Skeletal muscle tissue (tissue), 4 donors: ENCODE data around the gene FAR1. TPM values are rescaled to one million over a fixed set of nuclear protein-coding genes. Genes with fewer than 3 reads are reported as not detected.
"Not testable (repeated sequence)": the region's sequence is repeated elsewhere in the genome, so short reads cannot be mapped to it uniquely, and the experiment has no call there.

Experiments
- H3K27ac ChIP-seq: one replicate; pipeline ENCODE4 v1.7.0; 2013; ENCODE audit warnings: mild to moderate bottlenecking, low read depth, low read length, inconsistent platforms
- H3K27me3 ChIP-seq, 3 donors: one replicate each; pipeline ENCODE4 v1.7.0; 2013; ENCODE audit warnings: low read length in 3 of 3; ENCODE audit not compliant: control insufficient read depth in 3 of 3, insufficient read depth in 3 of 3
- H3K36me3 ChIP-seq, 3 donors: one replicate each; pipeline ENCODE4 v1.7.0; 2013; ENCODE audit warnings: low read length in 3 of 3; ENCODE audit not compliant: control insufficient read depth in 3 of 3, insufficient read depth in 3 of 3
- H3K4me1 ChIP-seq, 3 donors: one replicate each; pipeline ENCODE4 v1.7.0; 2013; ENCODE audit warnings: low read length in 3 of 3, mild to moderate bottlenecking in 3 of 3; ENCODE audit not compliant: control insufficient read depth in 3 of 3, insufficient read depth in 3 of 3
- H3K4me3 ChIP-seq, 3 donors: one replicate each; pipeline ENCODE4 v1.7.0; 2013; ENCODE audit warnings: low read length in 3 of 3
- H3K9ac ChIP-seq, 3 donors: one replicate each; pipeline ENCODE4 v1.7.0; 2013; ENCODE audit warnings: low read length in 3 of 3, mild to moderate bottlenecking in 3 of 3, moderate library complexity in 2 of 3, low read depth in 1 of 3
- H3K9me3 ChIP-seq, 3 donors: one replicate each; pipeline ENCODE4 v1.7.0; 2013; ENCODE audit warnings: low read length in 3 of 3; ENCODE audit not compliant: control insufficient read depth in 3 of 3
- total RNA-seq: library from RNA; depleted of rRNA; stranded (reverse); fragments of >200 nt; gene quantifications from one replicate; pipeline ENCODE4 v1.2.3, GENCODE V29; 2014
- donor health status: Osteomylitis.

The FAR1 gene
- total RNA-seq, 1 donor from 2014 or later: 37.6 TPM

DNA sequence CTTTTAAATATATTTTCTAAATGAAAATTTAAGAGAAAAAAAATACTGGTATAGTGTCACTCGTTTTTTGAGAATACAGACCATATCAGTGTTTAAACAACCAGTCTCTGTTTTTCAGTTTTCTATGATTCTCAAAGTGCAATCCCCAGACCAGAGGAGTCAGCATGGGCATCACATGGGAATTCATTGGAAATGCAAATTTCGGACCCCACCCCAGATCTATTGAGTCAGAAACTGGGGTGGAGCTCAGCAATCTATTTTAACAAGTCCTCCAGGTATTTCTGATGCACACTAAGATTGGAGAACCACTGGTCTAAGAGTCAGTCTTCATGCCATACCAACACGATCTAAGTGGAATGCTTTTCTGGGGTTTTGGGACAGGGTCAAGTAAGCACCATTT is 66.1 kb downstream of the FAR1 start:
- H3K4me3 ChIP-seq: no peak overlapping the region
- no peaks in the 10 kb centered on the region for H3K4me1 ChIP-seq
- no peaks in the 10 kb centered on the region for H3K27me3 ChIP-seq
- H3K27ac ChIP-seq: no peak overlapping the region
- H3K9me3 ChIP-seq: no peaks in the 10 kb centered on the region
- peaks cover 0 to 1% (median 0%) of the 10 kb centered on the region in 3 donors for H3K36me3 ChIP-seq
- H3K9ac ChIP-seq: no peak overlapping the region

GRCh38 chr11:13745165-13745564 is 76.7 kb downstream of the FAR1 start:
- no peak overlapping the region for H3K27ac ChIP-seq
- H3K4me3 ChIP-seq: no peak overlapping the region
- no peaks in the 10 kb centered on the region for H3K4me1 ChIP-seq
- no peaks in the 10 kb centered on the region for H3K36me3 ChIP-seq
- peaks cover 0 to 2% (median 0%) of the 10 kb centered on the region in 3 donors for H3K27me3 ChIP-seq
- no peaks in the 10 kb centered on the region for H3K9me3 ChIP-seq
- H3K9ac ChIP-seq: no peak overlapping the region

- H3K27me3 ChIP-seq, H3K27ac ChIP-seq, H3K9me3 ChIP-seq, H3K4me3 ChIP-seq, H3K36me3 ChIP-seq, H3K4me1 ChIP-seq, H3K9ac ChIP-seq: not testable (repeated sequence)
Observed at GRCh38 chr11:13753316-13753715, 84.8 kb downstream of the FAR1 start.

GRCh38 chr11:13759050-13759449 is 90.6 kb downstream of the FAR1 start:
- no peaks in the 10 kb centered on the region for H3K9me3 ChIP-seq
- no peaks in the 10 kb centered on the region for H3K27me3 ChIP-seq
- no peak overlapping the region for H3K27ac ChIP-seq
- H3K9ac ChIP-seq: no peak overlapping the region
- H3K4me3 ChIP-seq: no peak overlapping the region
- no peaks in the 10 kb centered on the region for H3K4me1 ChIP-seq
- no peaks in the 10 kb centered on the region for H3K36me3 ChIP-seq

DNA sequence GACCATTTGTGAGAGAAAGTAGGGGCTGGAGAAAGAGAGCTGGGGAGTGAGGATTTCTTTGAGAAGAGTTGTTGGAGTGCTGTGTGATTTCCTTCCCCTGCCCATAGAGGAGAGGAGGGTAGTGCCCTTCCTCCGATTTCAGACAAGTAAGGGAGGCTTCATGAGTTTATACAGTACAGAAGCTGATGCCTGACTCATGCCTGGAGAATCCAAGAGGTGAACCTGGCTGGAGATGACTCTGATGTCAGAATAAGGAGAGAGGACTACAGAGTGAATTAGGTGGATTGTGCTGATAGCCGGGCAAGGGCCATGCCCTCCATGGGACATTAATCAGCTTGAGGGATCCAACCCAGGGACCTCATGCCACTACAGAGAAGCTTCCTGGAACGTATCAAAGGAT is 91.6 kb downstream of the FAR1 start:
- no peak overlapping the region for H3K9ac ChIP-seq
- H3K4me3 ChIP-seq: no peak overlapping the region
- no peaks in the 10 kb centered on the region for H3K4me1 ChIP-seq
- no peak overlapping the region for H3K27ac ChIP-seq
- H3K9me3 ChIP-seq: no peaks in the 10 kb centered on the region
- no peaks in the 10 kb centered on the region for H3K27me3 ChIP-seq
- H3K36me3 ChIP-seq: no peaks in the 10 kb centered on the region

- Histone ChIP-seq H3K27me3 (no peaks in the 10 kb centered on the region), H3K27ac (no peak overlapping the region), H3K9ac (no peak overlapping the region), H3K4me3 (no peak overlapping the region), H3K9me3 (no peaks in the 10 kb centered on the region), H3K4me1 (no peaks in the 10 kb centered on the region), H3K36me3 (no peaks in the 10 kb centered on the region)
Observed at GRCh38 chr11:13761250-13761649, 92.8 kb downstream of the FAR1 start.

- H3K27me3 ChIP-seq: no peaks in the 10 kb centered on the region
- H3K9me3 ChIP-seq: no peaks in the 10 kb centered on the region
- no peaks in the 10 kb centered on the region for H3K36me3 ChIP-seq
- H3K27ac ChIP-seq: no peak overlapping the region
- H3K4me3 ChIP-seq: no peak overlapping the region
- H3K9ac ChIP-seq: no peak overlapping the region
- H3K4me1 ChIP-seq: no peaks in the 10 kb centered on the region
Observed at GRCh38 chr11:13761716-13762115, 93.2 kb downstream of the FAR1 start.

- H3K27ac ChIP-seq: no peak overlapping the region
- H3K9me3 ChIP-seq: no peaks in the 10 kb centered on the region
- H3K36me3 ChIP-seq: no peaks in the 10 kb centered on the region
- H3K4me1 ChIP-seq: no peaks in the 10 kb centered on the region
- H3K4me3 ChIP-seq: no peak overlapping the region
- H3K27me3 ChIP-seq: no peaks in the 10 kb centered on the region
- H3K9ac ChIP-seq: no peak overlapping the region
Observed at GRCh38 chr11:13762718-13763117, 94.2 kb downstream of the FAR1 start.

- Histone ChIP-seq H3K27me3 (no peaks in the 10 kb centered on the region), H3K9me3 (no peaks in the 10 kb centered on the region), H3K27ac (no peak overlapping the region), H3K36me3 (no peaks in the 10 kb centered on the region), H3K4me3 (no peak overlapping the region), H3K4me1 (no peaks in the 10 kb centered on the region), H3K9ac (no peak overlapping the region)
Observed at GRCh38 chr11:13763341-13763740, 94.9 kb downstream of the FAR1 start.

DNA sequence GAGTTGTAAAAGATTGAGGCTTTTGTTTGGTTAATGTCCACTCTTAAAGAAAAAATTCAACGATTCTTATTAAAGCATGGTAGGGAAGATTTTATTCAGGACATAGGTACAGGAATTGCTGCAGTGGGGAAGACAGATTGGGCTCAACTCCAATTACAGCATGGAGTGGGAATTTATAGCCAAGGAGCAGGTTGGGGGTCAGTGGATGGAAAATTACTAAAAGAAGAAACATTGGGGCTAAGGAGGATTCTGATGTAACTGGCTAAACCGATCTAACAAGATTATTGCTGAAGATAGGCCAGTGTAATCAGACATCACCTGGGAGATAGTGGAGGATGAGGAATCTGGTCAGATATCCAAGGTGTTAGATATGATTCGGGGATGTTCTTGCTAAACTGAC is 97.4 kb downstream of the FAR1 start:
- Histone ChIP-seq H3K36me3 (no peaks in the 10 kb centered on the region), H3K4me3 (no peak overlapping the region), H3K9me3 (no peaks in the 10 kb centered on the region), H3K9ac (no peak overlapping the region), H3K4me1 (no peaks in the 10 kb centered on the region), H3K27me3 (no peaks in the 10 kb centered on the region), H3K27ac (no peak overlapping the region)

GRCh38 chr11:13767471-13767870 is 99.0 kb downstream of the FAR1 start:
- no peaks in the 10 kb centered on the region for H3K9me3 ChIP-seq
- H3K9ac ChIP-seq: no peak overlapping the region
- no peak overlapping the region for H3K4me3 ChIP-seq
- no peaks in the 10 kb centered on the region for H3K36me3 ChIP-seq
- no peaks in the 10 kb centered on the region for H3K4me1 ChIP-seq
- peaks cover 0 to 3% (median 0%) of the 10 kb centered on the region in 3 donors for H3K27me3 ChIP-seq
- H3K27ac ChIP-seq: no peak overlapping the region
